Subcutaneous abdominal adipose tissue (tissue), 5 donors: ENCODE data around the gene DOCK9.

Experiments used
- H3K27ac ChIP-seq: one replicate; pipeline ENCODE4 v1.7.0; 2013; ENCODE audit warnings: low read depth, mild to moderate bottlenecking, inconsistent platforms, low read length, moderate library complexity
- H3K27me3 ChIP-seq, 5 donors: one replicate each; pipeline ENCODE4 v1.7.0; 2013; ENCODE audit warnings: low read length in 5 of 5, inconsistent platforms in 1 of 5; ENCODE audit not compliant: control insufficient read depth in 5 of 5, insufficient read depth in 4 of 5
- H3K36me3 ChIP-seq, 5 donors: one replicate each; pipeline ENCODE4 v1.7.0; 2013; ENCODE audit warnings: low read length in 5 of 5; ENCODE audit not compliant: control insufficient read depth in 5 of 5, insufficient read depth in 5 of 5
- H3K4me1 ChIP-seq, 5 donors: one replicate each; pipeline ENCODE4 v1.7.0; 2013; ENCODE audit warnings: low read length in 5 of 5, mild to moderate bottlenecking in 3 of 5, moderate library complexity in 1 of 5; ENCODE audit not compliant: control insufficient read depth in 5 of 5, insufficient read depth in 5 of 5
- H3K4me3 ChIP-seq, 5 donors: one replicate each; pipeline ENCODE4 v1.7.0; 2013; ENCODE audit warnings: low read length in 5 of 5, low read depth in 1 of 5
- H3K9ac ChIP-seq, 5 donors: one replicate each; pipeline ENCODE4 v1.7.0; 2013; ENCODE audit warnings: low read length in 5 of 5, mild to moderate bottlenecking in 4 of 5, moderate library complexity in 3 of 5
- H3K9me3 ChIP-seq, 5 donors: one replicate each; pipeline ENCODE4 v1.7.0; 2013; ENCODE audit warnings: low read length in 5 of 5; ENCODE audit not compliant: control insufficient read depth in 5 of 5
- donor health status: healthy.
- donor health status: healthy.
- donor health status: healthy.
- donor health status: healthy.
- donor health status: healthy.

DOCK9 gene

DNA sequence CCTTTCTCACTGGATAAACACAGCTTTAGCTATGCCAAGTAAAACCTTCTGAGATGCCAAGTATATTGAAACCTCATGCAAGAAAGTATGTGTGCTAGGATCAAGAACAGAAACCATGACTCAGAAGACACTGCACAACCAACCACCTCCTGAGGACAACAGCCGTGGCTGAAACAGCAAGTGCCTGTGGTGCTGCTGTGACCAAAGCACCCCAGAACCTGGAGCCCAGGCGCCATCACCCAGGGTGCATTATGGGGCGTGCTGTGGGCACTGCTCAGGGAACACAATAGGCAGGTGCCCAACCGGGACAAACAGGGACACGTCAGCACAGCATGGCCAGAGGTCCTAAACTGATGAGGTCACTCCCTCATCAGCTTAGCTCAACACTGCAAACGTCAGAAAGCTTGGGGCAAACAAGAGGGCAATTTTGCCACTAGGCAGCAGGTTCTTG, 124.1 kb downstream of the DOCK9 start:
- Histone ChIP-seq H3K27me3 (no peaks in the 10 kb centered on the region), H3K36me3 (peaks cover 0 to 46% (median 44%) of the 10 kb centered on the region in 5 donors), H3K9me3 (no peaks in the 10 kb centered on the region), H3K4me1 (peaks cover 0 to 6% (median 0%) of the 10 kb centered on the region in 5 donors), H3K27ac (no peak overlapping the region), H3K9ac (no peak overlapping the region), H3K4me3 (no peak overlapping the region)

DNA sequence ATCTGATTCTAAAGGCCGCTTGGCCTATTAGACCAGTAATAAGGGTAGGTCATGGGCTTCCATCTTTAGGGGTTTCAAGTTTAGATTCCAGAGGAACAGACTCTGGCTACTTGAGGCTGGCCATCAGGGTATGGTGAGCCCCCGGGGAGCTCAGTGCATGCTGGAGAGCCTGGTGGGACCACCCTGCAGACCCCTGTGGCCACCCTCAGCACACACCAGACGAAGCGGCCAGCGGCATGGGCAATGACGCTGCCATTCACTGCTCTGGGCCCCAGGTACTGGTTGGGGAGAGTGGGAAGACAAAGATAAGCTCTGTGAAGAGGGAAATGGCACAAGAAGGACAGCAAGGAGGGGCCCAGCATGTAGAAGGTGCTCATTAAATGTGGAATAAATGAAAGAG, 126.6 kb downstream of the DOCK9 start:
- Histone ChIP-seq H3K9me3 (no peaks in the 10 kb centered on the region), H3K4me1 (peaks cover 0 to 6% (median 0%) of the 10 kb centered on the region in 5 donors), H3K27me3 (no peaks in the 10 kb centered on the region), H3K27ac (no peak overlapping the region), H3K36me3 (peaks cover 2 to 52% (median 45%) of the 10 kb centered on the region in 5 donors), H3K4me3 (no peak overlapping the region), H3K9ac (no peak overlapping the region)

DNA sequence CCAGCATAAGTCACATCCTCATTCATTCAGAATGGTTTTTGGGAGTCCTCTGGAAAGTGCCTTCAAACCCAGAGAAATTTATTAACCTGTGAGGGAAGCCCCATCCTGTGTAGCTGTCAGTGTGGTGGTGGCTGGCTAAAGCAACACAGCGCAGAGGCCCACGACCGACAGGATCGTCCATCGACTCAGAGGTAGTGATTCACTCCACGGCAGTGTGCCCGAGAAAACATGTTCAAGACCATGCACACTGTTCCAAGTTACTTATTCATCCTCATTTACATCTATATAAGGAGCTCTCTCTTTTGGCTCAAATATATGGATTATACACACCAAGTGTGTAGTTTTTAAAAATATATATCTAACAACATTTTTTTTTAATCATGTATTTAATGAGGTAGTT, 129.1 kb downstream of the DOCK9 start:
- Histone ChIP-seq H3K27ac (no peak overlapping the region), H3K9me3 (no peaks in the 10 kb centered on the region), H3K36me3 (peaks cover 2 to 54% (median 37%) of the 10 kb centered on the region in 5 donors), H3K27me3 (no peaks in the 10 kb centered on the region), H3K4me1 (peaks cover 0 to 4% (median 0%) of the 10 kb centered on the region in 5 donors), H3K4me3 (no peak overlapping the region), H3K9ac (no peak overlapping the region)

DNA sequence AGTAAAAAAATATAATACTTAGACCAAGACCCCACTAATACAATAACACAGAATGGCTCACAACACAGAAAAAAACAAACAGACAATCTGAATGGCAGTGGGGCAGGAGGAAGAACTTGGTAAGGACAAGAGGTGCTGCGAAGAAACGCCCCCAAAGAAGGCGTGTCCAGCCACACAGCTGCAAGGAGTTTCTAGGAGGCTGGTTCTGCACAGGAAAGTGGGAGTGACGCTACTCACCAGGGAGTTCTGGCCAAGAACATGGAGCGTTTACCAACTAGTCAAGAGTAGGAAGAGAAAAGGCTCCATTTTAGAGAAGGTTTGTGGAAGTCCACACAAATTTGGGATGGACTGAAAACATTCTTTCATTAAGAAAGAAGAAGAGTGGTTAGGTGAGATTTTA, 130.1 kb downstream of the DOCK9 start:
- H3K4me3 ChIP-seq: no peak overlapping the region
- H3K27ac ChIP-seq: no peak overlapping the region
- H3K27me3 ChIP-seq: no peaks in the 10 kb centered on the region
- H3K9me3 ChIP-seq: no peaks in the 10 kb centered on the region
- no peak overlapping the region for H3K9ac ChIP-seq
- H3K4me1 ChIP-seq: peaks cover 0 to 4% (median 0%) of the 10 kb centered on the region in 5 donors
- peaks cover 2 to 49% (median 31%) of the 10 kb centered on the region in 5 donors for H3K36me3 ChIP-seq

DNA sequence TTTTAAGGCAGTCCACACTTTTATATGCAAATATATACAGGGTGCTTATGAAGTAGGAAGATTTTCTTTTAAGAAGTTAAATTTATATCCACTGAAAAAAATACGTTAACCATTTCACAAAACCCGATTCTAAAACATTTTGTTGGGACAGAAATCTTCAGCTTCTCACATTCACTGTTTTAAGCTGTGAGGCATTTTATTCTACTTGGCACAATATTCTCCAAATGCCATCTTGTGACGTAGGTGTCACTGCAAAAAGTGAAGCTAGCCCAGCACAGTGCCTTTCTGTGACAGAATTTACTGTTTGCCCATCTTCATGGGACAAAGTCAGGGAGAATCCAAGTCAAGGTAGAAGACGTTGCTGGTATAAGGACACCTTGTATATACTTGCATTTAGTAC, 130.9 kb downstream of the DOCK9 start:
- H3K36me3 ChIP-seq: peaks cover 2 to 49% (median 27%) of the 10 kb centered on the region in 5 donors
- no peak overlapping the region for H3K9ac ChIP-seq
- no peak overlapping the region for H3K4me3 ChIP-seq
- no peaks in the 10 kb centered on the region for H3K27me3 ChIP-seq
- H3K4me1 ChIP-seq: peaks cover 0 to 4% (median 0%) of the 10 kb centered on the region in 5 donors
- H3K27ac ChIP-seq: no peak overlapping the region
- no peaks in the 10 kb centered on the region for H3K9me3 ChIP-seq

DNA sequence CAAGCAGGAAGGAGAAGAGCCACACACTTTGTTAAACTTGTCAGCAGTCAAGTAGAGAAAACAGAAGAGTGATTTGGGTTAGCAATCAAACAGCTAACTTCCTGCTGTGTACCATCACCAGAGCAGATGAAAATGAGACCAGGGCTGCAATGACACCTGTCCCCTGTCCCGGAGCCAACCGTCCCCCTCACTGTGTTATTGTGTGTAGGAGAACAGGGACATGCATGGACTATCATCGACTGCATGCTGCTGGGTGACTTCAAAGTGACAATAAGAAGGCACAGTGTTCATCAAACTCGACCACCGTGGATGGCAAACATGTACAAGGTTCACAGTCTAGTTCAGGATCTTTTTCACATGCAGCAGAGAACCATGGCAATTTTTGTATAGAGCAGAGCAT, 131.3 kb downstream of the DOCK9 start:
- H3K36me3 ChIP-seq: peaks cover 2 to 48% (median 27%) of the 10 kb centered on the region in 5 donors

DNA sequence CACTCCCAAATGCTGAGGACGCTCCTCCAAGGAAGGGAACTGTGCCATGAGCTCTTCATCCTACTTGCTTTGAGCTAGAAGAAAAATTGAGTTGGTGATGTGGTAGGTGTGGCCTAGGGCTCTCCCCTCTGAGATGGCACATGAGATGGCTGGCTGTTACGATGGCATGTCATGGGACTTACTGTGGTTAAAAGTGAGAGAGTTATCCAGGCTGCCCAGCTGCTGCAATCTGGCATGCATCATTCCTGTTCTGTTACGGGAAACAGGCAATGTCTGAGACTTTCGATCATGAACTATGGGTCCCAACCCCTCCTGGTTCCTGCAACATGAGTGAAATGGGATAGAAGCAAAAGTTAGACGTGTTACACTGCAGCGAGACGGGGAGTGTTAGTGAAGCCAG, 132.1 kb downstream of the DOCK9 start:
- no peaks in the 10 kb centered on the region for H3K9me3 ChIP-seq
- no peak overlapping the region for H3K27ac ChIP-seq
- H3K27me3 ChIP-seq: no peaks in the 10 kb centered on the region
- peaks cover 2 to 40% (median 24%) of the 10 kb centered on the region in 5 donors for H3K36me3 ChIP-seq
- no peak overlapping the region for H3K4me3 ChIP-seq
- H3K9ac ChIP-seq: no peak overlapping the region
- H3K4me1 ChIP-seq: peaks cover 0 to 4% (median 0%) of the 10 kb centered on the region in 5 donors

More for the DNA sequence above, 131.3 kb downstream of the DOCK9 start:
- peaks cover 0 to 4% (median 0%) of the 10 kb centered on the region in 5 donors for H3K4me1 ChIP-seq
- H3K27me3 ChIP-seq: no peaks in the 10 kb centered on the region
- no peak overlapping the region for H3K27ac ChIP-seq
- no peaks in the 10 kb centered on the region for H3K9me3 ChIP-seq
- no peak overlapping the region for H3K9ac ChIP-seq
- H3K4me3 ChIP-seq: no peak overlapping the region

DNA sequence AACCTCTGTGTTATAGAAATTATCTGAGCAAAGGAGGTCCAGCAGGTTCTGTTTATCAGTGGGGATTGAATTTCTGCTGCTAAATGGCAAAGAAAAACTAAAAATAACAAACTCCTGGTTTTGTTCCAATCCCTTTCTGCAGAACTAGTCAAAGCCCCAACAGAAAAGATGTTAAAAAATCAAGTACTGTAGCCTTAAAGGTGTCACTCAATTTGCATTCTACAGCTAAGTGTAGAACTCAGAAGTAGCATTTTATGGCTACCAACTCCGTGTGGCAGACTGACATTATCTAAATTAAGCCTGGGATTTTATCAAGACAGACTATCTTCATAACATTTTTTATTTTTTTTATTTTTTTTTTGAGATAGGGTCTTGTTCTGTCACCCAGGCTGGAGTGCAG, 133.8 kb downstream of the DOCK9 start:
- Histone ChIP-seq H3K4me1 (peaks cover 0 to 4% (median 0%) of the 10 kb centered on the region in 5 donors), H3K27me3 (no peaks in the 10 kb centered on the region), H3K4me3 (no peak overlapping the region), H3K36me3 (peaks cover 2 to 32% (median 23%) of the 10 kb centered on the region in 5 donors), H3K9ac (no peak overlapping the region), H3K9me3 (no peaks in the 10 kb centered on the region), H3K27ac (no peak overlapping the region)

DNA sequence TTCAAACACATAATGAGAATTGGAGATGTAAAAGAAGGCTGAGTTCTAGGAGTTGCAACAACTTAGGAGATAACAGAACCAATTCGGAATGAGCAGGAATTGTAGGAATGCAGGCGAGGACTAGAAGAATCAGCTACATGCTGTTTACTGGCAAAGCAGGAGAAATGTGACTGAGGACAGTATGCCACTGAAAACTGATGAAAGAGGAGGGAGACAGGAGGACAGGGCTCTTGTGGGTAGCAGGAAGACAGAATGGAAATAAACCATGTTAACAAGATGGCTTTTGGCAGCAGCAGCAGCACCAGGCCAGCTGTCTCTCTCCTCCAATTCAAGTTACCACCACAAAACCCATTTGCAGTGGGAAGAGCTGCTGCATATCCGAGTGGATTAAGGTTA, 134.4 kb downstream of the DOCK9 start:
- no peaks in the 10 kb centered on the region for H3K9me3 ChIP-seq
- H3K4me3 ChIP-seq: no peak overlapping the region
- H3K9ac ChIP-seq: no peak overlapping the region
- no peak overlapping the region for H3K27ac ChIP-seq
- peaks cover 0 to 4% (median 0%) of the 10 kb centered on the region in 5 donors for H3K4me1 ChIP-seq
- peaks cover 2 to 32% (median 20%) of the 10 kb centered on the region in 5 donors for H3K36me3 ChIP-seq
- H3K27me3 ChIP-seq: no peaks in the 10 kb centered on the region

DNA sequence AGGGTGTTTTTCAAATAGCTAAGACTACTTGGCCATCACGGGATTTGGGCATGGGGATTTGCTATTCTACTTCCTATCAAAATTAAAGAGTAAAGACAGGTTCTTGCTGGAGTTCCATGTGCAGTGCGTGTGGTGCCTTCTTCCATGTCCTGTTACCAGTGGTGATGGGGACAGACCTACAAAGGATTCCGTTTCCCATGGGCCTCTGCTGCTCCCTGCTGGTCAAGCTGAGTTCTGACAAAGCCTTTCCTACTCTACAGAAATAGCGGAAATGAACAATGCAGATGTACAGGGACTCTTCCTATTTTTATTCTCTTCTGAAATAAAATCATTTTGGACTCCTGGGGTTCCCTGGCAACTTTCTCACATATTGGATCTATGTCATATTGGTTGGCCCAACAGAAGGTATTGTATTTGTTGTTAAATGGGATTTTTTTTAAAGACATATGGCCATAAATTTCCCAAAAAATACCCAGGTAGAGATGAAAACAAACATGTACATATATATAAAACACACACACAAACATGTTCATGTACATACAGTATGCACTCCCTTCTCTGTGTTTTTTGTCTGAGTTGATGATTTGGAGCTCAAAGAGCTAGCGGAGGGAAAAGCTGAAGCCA, 134.9 kb downstream of the DOCK9 start:
- peaks cover 0 to 4% (median 0%) of the 10 kb centered on the region in 5 donors for H3K4me1 ChIP-seq
- no peak overlapping the region for H3K27ac ChIP-seq
- H3K36me3 ChIP-seq: peaks cover 2 to 28% (median 17%) of the 10 kb centered on the region in 5 donors
- no peaks in the 10 kb centered on the region for H3K27me3 ChIP-seq
- no peak overlapping the region for H3K9ac ChIP-seq
- H3K9me3 ChIP-seq: no peaks in the 10 kb centered on the region
- no peak overlapping the region for H3K4me3 ChIP-seq
